HG02884 (cell line): ENCODE results near the gene NUP210L.

Experiments
- ATAC-seq: cut with Tn5 transposase; IDR thresholded peaks from one replicate; pipeline ENCODE4 v1.9.1; 2021; ENCODE audit warnings: mild to moderate bottlenecking, moderate library complexity; ENCODE audit not compliant: unreplicated experiment

Gene NUP210L

DNA sequence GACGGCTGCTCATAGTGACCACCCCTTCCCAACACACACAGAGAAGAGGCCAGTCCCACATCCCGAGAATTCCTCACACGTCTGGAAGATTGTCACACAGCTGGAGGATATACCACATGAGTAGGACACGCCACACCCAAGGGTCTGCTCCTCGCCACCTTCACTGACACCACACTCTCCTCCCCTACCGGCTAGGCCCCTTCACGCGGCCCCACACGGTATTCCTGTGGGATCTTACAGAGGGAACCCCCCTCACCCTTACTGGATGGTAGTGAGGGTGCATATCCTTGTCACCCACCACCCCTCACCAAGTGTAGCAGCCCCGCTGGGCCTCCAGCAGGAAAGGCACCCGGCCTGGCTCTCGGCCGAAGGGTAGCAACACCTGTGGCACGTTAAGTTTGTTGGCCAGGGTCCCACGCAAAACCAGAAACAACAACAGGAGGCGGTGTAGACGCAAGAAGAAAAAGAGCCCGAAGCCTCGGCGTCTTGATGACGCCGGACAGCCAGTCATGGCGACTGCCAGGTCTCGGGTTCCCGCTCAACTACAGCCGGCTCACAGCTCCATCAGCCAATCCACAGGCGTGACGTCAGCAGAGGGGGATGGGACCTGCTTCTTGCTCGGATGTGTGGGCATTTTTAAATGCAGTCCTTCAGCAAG lies at the start of gene NUP210L:
TSS of gene NUP210L (minus strand) at position 540 of the 658 bp plus-strand sequence.
- no peak for ATAC-seq

DNA sequence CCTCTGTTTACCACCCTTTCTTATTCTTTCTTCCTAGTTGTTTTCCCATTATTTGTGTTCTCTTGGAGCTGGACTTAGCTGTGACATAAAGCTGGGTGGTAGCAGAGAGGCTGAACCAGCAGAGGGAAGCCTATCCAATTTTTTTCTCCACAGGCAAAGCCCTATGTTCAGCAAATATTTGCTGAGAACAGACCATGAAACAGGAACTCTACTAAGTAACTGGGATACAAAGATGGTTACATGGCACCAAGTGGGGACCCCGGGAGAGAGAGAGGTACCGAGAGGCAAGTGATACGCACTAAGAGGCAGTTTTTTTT lies 44.6 kb upstream of the NUP210L start:
- ATAC-seq: no peak

DNA sequence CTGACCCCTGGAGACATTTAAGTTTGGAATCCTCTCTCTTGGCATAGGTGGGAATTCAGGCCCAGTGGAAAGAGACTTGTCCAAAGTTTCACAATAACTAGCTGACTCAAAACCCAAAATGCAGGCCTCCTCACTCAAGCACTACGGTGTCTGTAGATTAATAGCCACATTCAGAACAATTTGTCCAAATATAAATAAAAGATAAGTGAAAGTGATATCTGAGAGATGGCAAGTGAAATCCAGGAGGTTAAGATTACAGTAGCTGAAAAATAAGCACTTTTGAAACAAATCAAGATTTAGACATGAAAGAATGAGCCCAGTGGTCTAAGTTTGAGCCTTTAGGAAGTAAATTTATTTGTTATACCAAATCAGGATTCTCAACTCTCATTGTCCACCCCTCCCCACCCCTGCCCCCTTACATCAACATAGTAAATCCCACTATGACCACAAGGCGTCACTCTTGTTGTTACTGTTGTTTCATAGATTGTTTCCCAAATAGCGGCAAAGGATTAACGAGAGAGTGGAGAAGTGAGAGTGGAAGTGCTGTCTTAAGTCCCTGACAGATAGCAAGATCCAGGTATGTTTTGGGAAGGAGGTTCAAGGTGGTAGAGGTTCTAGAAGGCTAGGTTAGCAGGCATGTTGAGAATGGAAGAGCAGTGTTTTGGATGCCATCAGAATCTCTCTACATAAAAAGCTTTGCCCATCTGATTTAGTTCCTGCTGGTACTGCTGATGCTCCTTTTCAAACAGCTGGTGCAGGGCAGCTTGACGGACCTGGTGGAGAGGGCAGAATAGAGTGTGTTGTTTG lies 44.1 kb upstream of the NUP210L start:
- ATAC-seq: no peak

DNA sequence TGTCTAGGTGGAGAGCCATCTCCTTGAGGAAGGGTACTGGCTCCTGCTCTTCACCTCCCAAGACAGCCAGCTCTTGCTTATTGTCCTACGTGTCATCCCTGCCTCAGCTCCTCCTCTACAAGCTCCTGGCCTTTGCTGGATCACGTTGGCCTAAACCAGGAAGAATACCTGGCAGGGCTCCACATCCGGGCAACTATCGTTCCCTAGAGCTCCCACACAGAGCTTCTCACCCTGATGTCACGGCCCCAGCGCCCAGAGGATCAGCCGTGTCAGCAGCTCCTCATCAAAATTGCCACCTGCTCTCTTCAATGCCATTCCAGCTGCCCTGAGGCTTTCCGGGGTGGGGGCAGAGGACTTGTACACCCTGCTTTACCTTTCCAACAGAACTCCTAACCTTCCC lies 38.9 kb upstream of the NUP210L start:
- ATAC-seq: no peak

DNA sequence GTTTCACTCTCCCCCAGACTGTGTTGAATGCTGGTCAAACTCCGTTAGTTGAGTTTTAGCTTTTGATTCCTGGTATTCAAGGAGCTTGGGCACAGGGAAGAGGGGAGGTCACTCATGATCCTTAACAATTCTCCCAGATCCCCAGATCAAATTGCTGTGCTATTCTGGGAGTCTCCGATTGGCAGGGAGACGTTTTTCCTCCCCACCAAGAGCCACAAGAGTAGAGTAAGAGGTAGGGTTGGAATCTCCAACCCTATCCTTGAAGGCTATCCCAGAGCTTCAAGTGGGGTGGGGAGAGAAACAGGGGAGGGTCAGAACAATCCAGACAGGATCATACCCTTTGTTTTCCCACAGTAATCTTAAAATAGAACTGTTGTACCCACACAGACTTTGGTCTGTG lies 37.6 kb upstream of the NUP210L start:
- no peak for ATAC-seq

DNA sequence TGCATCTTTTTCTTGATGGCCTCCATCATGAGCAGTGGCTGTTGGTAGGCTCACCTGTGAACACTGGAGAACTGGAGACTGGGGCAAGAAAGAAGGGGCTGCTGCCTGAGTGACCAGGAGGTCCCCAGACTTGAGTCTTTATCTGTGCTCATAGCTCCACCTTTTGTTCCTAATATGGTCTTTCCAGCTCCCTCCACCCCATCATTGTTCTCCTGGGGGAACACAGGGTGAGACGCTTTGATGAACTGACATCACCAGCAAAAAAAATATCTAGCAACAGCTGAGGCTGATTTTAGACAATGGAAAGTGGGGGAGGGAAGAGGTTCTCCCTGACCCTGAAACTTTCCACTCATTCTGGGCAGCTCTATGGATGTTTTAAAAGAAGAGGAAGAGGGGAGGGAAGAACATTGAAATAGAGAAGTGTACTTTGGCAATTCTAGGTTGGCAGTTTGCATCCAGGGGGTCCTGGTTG lies 37.2 kb upstream of the NUP210L start, which contains the start of gene TPM3:
TSS of gene TPM3 (minus strand) at position 111 of the 472 bp plus-strand sequence. CDS start at position 29, 82 bp downstream.
- no peak for ATAC-seq

DNA sequence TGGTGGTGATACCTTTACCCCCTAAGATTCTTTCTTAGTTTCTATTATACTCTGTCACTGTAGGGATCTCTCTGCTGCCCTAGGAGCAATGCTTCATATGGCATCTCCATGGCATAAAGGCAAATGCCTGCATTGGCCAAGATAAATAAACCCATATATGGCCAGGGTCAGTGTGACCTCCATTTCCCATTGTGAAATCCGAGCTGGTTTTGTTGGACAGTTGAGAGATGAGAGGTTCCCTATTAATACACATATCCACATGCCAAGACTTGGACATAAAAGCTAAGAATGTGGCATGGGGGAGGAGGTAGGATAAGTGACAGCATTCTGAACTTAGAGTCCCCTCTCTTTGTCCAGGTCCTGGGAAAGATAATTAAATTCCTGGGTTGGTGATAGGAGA lies 35.7 kb upstream of the NUP210L start:
- ATAC-seq: no peak

DNA sequence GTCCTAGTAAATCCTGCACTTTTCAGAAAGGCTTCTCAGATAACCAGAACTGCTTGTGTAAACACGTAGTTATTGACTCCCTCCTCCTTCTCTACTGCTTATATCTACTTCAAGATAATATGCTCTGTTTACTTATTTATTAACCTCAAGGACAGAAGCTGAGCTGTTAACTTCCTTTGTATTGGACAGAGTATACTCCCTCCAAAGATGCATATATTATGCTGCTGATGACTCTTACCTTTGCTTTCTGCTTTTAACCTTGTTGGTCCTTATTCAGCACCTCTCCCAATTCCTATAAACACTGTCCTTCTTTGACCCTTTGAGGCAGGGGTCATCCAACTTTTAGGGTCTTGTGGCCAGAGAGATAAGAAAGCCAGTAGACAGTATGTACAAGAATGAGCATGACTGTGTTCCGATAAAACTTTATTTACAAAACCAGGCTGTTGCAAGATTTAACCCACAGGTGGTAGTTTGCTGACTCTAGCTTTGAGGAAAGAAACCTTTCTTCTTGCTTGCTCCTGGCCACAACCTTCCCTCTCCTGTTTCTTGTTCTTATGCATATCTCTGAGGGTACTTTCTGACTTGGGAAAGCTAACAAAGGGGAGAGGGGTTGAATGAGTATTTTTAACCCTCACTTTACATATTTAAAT lies 32.1 kb upstream of the NUP210L start:
- ATAC-seq: no peak

DNA sequence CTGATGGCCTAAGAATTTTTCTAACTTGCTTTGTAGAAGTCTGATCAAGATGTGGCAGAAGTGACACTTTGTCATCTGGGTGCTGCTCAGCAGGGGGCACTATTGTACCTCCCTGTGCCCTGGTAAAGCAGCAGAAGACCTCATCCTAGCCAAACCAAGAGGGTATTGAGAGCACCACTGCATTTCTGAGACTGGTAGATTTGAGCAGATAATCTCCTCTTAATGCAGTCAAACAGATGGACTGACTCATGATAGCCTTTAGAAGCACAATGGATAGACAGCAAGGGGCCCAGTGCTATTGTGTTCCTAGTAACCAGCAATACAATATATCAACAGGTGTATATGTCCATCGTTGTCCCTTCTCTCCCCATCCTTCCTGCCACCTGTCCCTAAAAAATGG lies 31.3 kb upstream of the NUP210L start:
- ATAC-seq: no peak

DNA sequence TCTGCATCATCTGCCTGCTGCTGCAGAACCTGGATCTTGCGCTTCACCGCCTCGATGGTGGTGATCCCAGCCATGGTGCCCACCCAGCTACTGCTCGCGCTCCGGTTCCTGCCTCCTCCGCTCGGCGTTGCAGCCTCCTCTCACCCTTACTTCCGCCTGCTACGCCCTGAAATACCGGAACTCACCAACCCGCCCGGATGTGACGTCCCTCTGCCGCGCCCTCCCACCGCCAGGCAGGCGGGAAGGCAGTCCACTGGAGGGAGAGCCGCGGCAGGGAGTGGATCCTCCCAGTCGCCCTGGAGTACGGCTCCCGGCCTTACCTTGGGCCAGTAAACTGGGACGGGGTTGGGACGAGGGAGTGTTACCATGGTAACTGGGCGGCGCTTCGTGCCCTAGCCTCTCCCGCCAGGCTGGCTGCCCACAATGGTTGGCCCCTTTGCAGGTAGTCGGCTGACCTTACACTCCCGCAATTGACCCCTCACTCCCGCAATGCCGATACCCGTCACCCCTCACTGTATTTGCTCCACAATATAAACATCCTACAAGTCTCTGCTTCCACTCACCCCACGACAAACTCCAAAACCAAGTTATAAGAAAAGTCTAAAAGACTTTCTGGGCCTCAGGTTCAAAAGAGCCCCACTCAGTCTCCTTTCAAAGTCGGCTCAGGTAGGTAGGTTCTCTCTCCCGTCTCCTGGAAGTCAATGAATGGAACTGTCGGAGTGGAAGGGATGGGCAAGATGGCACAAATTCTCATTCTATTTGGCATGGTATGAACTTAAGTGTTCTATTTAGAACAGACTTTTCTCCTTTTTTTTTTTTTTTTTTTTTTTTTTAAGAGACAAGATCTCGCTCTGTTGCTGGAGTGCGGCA lies 28.4 kb upstream of the NUP210L start:
- ATAC-seq: peak; percentile 67

DNA sequence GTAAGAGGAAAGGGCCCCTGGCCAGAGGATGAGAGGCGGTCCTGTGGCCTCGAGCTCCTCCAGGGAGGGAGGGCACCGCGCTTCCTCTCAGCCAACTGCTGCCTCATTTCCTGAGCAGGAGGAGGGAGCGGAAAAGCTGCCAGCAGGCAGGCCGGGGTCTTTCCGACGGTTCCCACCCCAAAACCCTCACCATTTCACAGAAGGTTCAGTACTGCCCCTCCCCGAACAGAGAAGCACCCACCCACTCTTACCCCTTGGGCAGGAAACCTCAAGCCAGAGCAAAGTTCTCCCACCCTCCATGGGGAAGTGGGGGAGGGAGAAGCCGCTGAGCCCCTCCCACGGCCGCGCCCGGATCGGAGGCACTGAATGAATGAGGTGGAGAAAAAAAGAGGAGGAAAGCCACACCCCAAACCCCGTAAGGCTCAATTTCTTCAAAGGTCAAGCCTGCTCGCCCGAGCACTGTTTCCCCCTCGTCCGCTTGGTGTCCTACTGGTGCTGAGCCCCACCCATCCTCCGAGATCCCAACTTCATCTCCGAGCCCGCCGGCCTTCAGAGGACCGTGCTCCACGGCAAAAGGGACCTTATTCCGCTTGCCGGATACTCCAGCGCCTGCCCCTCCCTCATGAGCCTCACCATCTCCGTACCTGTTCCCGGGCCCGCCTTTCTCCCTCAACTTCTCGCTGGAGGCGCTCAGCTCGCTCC lies 27.6 kb upstream of the NUP210L start:
- ATAC-seq: peak; percentile 58

DNA sequence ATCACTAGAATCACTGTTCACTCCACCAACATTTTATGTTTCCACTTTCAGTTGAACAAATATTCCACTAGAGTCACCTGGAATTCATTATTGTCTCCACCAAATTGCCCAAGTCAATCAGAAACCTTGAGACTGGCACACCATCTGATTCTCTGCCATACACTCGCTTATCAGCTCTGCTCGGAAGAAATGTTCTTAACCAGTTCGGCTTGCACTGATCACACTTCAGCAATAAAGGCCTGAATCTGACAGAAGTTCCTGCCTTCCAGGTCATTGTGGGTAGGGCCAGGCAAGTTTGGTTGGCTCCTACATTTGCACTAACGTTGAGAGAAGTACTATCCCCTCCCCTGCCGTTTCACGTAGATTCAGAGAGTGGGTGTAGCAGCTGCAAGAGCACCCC lies 27.1 kb upstream of the NUP210L start:
- no peak for ATAC-seq

DNA sequence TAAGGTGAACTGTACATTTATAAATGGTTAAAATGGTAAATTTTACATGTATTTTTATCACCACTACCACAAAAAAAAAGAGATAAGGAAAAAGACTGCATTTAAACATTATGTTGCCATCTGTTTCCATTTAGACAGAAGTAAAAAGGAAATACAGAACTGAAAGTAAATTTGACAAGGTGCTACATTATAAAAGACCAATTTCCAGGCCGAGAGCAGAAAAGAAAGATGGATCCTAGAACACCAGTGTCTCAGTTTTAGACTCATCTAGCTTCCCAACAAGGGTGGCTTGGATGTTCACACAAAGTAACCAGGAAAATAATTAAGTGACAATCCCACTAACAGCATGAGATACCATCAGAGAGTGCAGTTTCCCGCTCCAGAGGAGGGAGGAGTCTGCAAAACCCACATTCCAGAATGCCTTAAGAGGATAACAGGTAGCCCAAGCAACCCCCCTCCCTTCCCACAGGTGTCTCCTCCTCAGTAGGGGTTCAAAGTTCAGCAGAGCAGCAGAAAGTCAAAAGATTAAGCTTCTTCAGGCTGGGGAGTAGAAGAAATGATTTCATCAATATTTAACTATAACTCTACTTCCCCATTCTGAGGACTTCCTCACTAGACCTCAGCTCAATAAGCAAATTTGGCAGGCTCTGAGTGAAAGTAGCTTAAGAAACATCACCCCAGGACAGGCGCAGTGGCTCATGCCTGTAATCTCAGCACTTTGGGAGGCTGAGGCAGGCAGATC lies 25.2 kb upstream of the NUP210L start:
- no peak for ATAC-seq

DNA sequence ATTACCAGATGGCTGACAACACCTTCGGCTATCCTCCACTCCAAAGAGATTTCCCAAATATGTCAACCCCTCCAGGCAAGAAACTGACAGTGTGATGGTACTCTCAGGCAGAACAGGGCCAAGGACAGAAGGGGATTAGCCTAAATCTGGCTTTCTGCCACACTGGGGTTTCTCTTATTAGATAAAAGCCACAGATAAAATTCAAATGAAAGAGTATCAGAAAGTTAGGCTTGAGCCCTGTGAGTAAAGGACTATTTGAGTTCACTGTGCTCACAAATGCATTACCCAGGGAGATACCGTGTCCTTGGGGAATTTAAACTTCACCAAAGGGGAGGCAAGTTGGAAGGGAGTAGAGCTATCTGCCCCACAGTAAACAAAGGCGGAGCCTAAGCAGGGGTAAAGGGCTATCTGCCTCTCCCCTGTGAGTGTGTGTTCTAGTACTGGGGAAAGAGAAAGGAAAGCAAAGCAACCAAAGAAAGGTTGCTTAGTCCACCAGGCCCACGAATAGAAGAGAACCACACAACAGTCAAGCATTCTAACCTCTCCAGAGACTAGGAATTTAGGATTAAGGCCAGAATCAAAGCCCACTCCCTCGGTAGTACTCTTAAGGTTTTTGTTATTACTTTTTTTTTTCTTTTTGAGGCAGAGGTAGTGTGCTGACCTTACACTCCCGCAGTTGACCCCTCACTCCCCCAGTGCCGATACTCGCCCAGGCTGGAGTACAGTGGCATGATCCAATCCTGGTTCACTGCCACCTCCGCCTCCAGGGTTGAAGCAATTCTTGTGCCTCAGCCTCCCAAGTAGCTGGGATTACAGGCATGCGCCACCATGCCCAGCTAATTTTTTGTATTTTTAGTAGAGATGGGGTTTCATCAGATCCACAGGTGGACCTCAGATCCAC lies 24.3 kb upstream of the NUP210L start:
- no peak for ATAC-seq

DNA sequence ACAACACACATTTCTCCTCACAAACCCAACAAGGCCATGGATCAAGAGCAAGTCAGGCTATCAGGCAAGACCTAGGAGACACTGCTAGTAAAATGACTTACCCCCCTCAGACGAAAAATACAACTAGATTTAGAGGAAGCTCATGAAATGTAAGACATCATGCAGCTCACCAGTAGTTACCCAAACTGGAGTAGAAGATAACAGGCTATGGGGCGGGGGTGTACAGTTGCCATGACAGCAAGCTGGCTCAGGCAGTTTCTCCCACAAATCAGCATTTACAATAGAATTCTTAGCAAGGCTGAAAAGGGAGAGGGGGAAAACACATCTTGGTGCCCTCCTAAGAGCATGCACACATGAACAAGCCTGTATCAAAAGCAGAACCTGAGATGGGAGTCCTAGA lies 23.1 kb upstream of the NUP210L start:
- no peak for ATAC-seq

DNA sequence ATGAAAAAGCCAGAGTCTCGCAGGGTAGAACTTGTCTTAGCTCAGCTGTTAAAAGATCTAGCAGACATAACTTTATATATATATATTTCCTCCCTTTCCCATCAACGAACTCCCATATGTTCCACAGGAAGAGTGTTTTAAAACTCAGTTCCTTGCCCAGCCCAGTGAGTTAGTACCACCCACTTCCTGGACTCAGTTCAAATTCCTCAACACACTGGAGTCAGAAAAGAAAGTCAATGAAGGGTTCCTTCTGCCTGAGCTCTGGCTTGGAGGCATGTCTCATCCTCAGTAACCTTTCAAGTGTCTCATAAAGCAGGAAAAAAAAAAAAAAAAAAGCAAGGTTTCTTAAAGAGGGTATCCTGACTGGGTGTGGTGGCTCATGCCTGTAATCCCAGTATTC lies 21.5 kb upstream of the NUP210L start:
- ATAC-seq: no peak

DNA sequence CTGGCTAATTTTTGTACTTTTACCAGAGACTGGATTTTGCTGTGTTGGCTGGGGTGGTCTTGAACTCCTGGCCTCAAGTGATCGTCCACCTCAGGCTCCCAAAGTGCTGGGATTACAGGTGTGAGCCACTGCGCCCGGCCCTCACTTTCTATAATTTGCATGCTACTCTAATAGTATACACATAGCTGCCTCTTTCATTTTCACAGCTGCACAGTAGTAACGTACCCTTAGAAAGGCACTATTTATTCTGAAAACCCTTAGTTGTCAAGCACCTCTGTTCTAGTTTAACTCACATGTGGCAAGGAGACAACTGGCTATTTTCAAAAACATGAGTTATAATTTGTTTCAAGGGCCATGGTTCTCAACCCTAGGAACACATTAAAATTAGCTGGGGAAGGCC lies 19.8 kb upstream of the NUP210L start:
- no peak for ATAC-seq

DNA sequence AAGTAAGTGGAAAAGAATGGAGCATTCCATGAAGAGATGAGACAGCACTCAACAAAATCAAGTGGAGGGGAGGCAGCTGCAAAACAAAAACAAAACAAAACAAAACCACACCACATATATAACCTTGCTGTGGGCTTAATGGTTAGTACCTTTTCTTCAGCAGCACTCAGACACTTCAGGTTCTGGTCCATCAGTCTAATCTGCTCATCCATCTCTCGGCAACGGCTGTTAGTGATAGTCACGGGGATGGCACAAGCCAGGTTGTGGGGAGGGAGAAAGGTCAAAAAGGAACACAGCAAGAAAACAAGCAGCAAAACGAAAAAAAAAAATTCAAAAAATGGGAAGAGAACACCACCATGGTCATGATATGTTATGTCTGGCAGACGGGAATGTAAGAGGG lies 17.0 kb upstream of the NUP210L start:
- no peak for ATAC-seq

DNA sequence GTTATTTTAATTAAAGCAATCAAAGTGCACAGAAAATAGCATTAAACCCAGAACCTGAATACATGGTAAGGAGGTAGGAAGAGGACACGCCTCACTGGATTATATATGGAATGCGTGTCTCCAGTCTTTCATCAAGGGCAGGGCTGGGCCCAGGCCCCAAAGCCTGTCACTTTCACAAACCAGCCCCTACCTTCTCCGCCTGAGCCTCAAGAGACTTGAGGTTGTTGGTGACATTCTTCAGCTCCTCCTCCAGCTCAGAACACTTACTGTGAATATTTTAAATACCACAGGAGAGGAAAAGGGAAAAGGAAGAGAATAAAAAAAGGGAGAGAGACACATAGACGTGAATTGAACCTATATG lies 16.3 kb upstream of the NUP210L start:
- no peak for ATAC-seq
